Measurements from ENCODE around the gene GDF7. TPM values are rescaled to one million over a fixed set of nuclear protein-coding genes. Genes with fewer than 3 reads are reported as not detected.
A peak's percentile ranks its signal among the peaks of the same experiment; 100 is the strongest.

Gene GDF7
- total and polyA plus RNA-seq, 4 experiments from 2014 or later, result 0.04 to 0.26 (median 0.21) TPM

DNA sequence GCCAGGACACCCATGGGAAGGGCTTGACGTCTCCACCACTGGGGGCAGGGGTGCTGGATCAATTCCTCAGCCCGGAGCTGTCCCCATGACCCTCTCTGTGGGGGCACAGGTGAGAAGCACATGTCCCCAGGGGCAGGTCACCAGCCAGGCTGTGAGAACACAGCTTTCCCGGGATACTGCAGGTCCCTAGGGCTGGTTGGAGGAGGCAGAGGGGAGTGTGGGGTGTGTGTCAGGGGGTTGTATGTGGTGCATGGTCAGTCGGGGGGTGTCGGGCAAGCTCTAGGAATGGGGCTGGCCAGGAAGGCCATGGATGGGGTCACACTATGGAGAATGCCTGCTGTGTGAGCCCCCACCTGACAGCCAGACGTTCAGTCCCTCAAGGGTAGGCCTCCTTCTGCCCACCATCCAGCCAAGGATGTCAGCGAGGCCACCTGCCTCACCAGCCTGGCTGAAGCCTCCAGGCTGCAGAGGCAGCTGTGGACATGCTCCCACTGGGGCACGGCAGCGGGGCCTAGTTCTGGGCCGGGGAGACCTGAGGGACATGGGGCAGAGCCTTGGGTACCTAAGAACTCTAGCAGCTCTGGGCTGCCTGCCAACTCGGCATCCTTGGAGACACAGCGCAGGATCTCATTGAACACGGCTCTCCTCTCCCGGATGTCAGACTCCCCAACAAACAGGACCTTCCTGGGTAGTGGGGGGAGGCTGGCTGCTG, 26.4 kb upstream of the GDF7 start:
- H3K4me1 ChIP-seq (ENCODE audit: insufficient read depth, low read length), result no peaks in the 10 kb centered on the region
- no peaks in the 10 kb centered on the region for H3K27me3 ChIP-seq (ENCODE audit: insufficient read depth, low read length)
- no peak overlapping the region for H3K27ac ChIP-seq (ENCODE audit: low read depth, low read length)
- Mint-ChIP-seq H3K36me3 (peaks cover 45 to 59% of the 10 kb centered on the region in 2 donors), H3K4me1 (peaks cover 5 to 13% (median 7%) of the 10 kb centered on the region in 4 donors), H3K4me3 (no peak overlapping the region), H3K27me3 (no peaks in the 10 kb centered on the region), H3K27ac (no peak overlapping the region), H3K9me3 (no peaks in the 10 kb centered on the region)
- intact Hi-C loops (cut with micrococcal nuclease), result no loop called here
- POLR2A ChIA-PET (ENCODE audit: partially characterized antibody), result interaction anchor here (4.1 kb wide), 1 partner anchor 193 kb away, joined by 20 read pairs; the partner anchor contains the start of gene RHOB
- CTCF ChIA-PET (ENCODE audit: partially characterized antibody), result interaction anchor here (1.2 to 6.1 kb wide), 8 partner anchors 10 to 238 kb away, joined by 3 to 94 read pairs (median 10); partner anchors contain the start of gene HS1BP3
- no peak for DNase-seq
- peaks cover 11% of the 10 kb centered on the region for H3K36me3 ChIP-seq (ENCODE audit: insufficient read depth, low read length)
- H3K9me3 ChIP-seq (ENCODE audit: control insufficient read depth in 1 of 2, low read length in 2 of 2), result no peaks in the 10 kb centered on the region
- no peak overlapping the region for H3K4me3 ChIP-seq (ENCODE audit: low read length in 2 of 2)

DNA sequence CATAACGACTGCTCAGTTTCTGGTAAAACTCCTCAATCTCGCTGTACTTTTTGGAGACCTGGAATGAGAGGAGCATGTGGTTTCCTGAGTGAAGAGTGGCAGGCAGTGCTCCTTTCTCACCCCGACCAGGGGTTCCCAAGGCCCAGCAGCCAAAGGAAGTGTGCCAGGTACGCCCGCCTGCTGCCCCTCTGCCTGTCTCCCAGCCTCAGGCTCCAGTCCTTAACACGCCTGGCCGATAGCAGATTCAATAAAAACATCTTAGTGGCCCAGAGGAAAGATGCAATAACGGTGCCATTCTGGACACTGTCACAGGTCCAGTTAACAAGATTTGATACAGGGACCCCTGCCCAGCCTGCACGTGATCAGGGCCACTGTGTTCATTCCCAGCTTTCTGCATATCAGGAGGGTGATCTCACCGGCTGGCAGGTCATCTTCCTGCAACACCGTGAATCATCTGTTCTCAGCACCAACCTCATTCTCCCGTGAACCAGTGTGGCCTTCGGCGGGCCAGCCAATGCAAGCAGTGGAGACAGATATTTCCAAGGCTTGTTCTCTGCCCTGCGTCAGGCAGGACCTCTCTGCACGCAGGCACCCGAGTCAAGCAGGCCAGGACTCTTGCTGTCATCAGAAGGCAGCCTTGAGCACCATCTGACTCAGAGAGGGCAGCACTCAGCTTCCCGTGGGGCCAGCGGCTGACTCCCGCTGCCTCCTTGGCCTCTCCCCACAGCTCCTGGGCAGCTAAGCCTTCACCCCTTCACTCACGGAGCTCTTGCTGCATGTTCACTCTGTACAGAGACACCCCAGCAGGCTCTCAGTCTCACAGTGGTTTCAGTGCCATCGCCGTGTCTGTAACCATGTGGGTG, 25.6 kb upstream of the GDF7 start:
- Histone ChIP-seq H3K4me3 (ENCODE audit: low read length in 2 of 2) (no peak overlapping the region), H3K36me3 (ENCODE audit: insufficient read depth, low read length) (peaks cover 11% of the 10 kb centered on the region), H3K9me3 (ENCODE audit: control insufficient read depth in 1 of 2, low read length in 2 of 2) (no peaks in the 10 kb centered on the region), H3K27me3 (ENCODE audit: insufficient read depth, low read length) (no peaks in the 10 kb centered on the region), H3K27ac (ENCODE audit: low read depth, low read length) (no peak overlapping the region), H3K4me1 (ENCODE audit: insufficient read depth, low read length) (no peaks in the 10 kb centered on the region)
- H3K4me1 Mint-ChIP-seq, result peaks cover 5 to 13% (median 7%) of the 10 kb centered on the region in 4 donors
- intact Hi-C loops (cut with micrococcal nuclease), result no loop called here
- no peak overlapping the region for H3K4me3 Mint-ChIP-seq
- H3K27ac Mint-ChIP-seq, result peak overlapping the region in 1 of 7 donors; percentile 59
- no peaks in the 10 kb centered on the region for H3K9me3 Mint-ChIP-seq
- DNase-seq, result no peak
- no peaks in the 10 kb centered on the region for H3K27me3 Mint-ChIP-seq
- CTCF ChIA-PET (ENCODE audit: partially characterized antibody), result interaction anchor here (0.5 to 6.1 kb wide), 18 partner anchors 9 to 314 kb away, joined by 3 to 94 read pairs (median 6); partner anchors contain the start of genes HS1BP3 and RHOB
- H3K36me3 Mint-ChIP-seq, result peaks cover 43 to 61% of the 10 kb centered on the region in 2 donors
- POLR2A ChIA-PET (ENCODE audit: partially characterized antibody), result interaction anchor here (1.1 to 4.1 kb wide), 3 partner anchors 10 to 230 kb away, joined by 3 to 20 read pairs (median 13); partner anchors contain the start of genes HS1BP3 and RHOB

DNA sequence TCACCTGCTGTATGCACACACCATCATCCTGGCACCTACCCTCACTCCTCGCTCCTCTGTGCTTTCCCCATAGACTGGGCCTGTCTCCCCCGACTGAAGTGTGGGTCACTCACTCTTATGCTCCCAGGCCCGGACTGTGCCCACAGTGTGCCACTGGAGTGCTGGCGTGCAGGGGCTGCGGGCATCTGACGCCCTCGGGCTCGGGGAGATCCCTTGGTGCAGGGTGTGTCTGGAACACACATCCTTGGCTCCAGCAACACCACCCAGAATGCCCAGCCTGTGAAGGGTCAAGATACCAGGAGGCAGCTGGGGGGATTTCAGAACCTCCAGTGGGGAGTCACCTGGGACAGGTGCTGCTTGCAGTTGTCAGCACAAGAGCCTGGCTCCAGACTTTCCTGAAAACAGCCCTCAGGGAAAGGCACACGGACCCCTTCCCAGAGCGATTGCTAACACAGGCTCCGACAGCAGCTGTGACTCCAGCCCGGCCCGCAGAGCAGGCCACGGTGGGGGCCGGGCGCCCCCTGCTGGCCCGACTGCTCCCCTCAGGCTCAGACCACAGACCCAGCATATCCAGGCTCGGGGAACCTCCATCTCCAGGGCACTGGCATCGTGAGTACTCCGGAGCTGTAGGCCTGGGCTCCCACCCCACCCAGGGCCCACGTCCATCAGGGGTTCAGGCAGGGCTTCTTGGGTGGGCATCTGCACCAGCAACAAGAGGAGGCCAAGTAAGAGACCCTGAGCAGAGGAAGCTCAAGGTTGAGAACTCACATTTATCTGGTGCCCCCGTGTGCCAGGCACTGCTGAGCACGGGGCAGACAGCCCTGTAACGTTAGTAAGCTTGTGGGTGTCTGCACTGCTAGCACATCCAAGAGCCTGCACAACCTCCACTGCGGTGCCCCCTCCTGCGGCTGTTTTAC, 24.6 kb upstream of the GDF7 start:
- H3K9me3 Mint-ChIP-seq, result no peaks in the 10 kb centered on the region
- CTCF ChIA-PET (ENCODE audit: partially characterized antibody), result interaction anchor here (0.7 to 6.1 kb wide), 29 partner anchors 8 to 687 kb away, joined by 3 to 94 read pairs (median 4); partner anchors contain the start of genes HS1BP3, LDAH and RHOB
- no peak overlapping the region for H3K27ac Mint-ChIP-seq
- POLR2A ChIA-PET (ENCODE audit: partially characterized antibody), result interaction anchor here (1.1 to 4.1 kb wide), 3 partner anchors 9 to 231 kb away, joined by 3 to 20 read pairs (median 13); partner anchors contain the start of genes HS1BP3 and RHOB
- peaks cover 43 to 60% of the 10 kb centered on the region in 2 donors for H3K36me3 Mint-ChIP-seq
- H3K4me1 Mint-ChIP-seq, result peaks cover 5 to 13% (median 7%) of the 10 kb centered on the region in 4 donors
- H3K4me3 Mint-ChIP-seq, result no peak overlapping the region
- H3K27ac ChIP-seq (ENCODE audit: low read depth, low read length), result no peak overlapping the region
- no peaks in the 10 kb centered on the region for H3K4me1 ChIP-seq (ENCODE audit: insufficient read depth, low read length)
- H3K27me3 ChIP-seq (ENCODE audit: insufficient read depth, low read length), result no peaks in the 10 kb centered on the region
- DNase-seq, result peak; percentile 64 to 73 (median 70)
- intact Hi-C loops (cut with micrococcal nuclease), result loop anchor here (1.0 kb wide), 2 partner anchors 199 to 231 kb away; no protein-coding TSS in a partner anchor
- H3K27me3 Mint-ChIP-seq, result no peaks in the 10 kb centered on the region
- H3K9me3 ChIP-seq (ENCODE audit: control insufficient read depth in 1 of 2, low read length in 2 of 2), result no peaks in the 10 kb centered on the region
- no peak overlapping the region for H3K4me3 ChIP-seq (ENCODE audit: low read length in 2 of 2)
- peaks cover 11% of the 10 kb centered on the region for H3K36me3 ChIP-seq (ENCODE audit: insufficient read depth, low read length)

DNA sequence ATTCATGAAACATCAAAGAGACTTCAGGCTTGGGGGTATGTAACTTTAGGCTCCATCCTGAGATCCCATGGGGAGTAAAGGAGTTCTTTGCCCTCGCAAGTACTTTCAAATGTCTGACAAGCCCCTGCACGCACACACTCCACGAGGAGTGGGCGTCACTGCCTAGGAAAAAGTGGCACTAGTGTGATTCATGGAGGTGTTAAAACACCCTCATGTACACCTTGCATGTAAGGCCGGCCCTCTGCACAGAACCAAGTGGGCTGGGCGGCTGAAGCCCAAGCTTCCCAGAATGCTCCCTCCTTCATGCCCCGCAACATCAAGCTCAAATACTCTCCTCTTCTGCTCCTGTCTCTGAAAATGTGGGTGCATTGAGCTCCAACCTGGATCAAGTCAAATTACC, 23.9 kb upstream of the GDF7 start:
- Histone ChIP-seq H3K27ac (ENCODE audit: low read depth, low read length) (no peak overlapping the region), H3K9me3 (ENCODE audit: control insufficient read depth in 1 of 2, low read length in 2 of 2) (no peaks in the 10 kb centered on the region), H3K36me3 (ENCODE audit: insufficient read depth, low read length) (peaks cover 11% of the 10 kb centered on the region), H3K4me1 (ENCODE audit: insufficient read depth, low read length) (no peaks in the 10 kb centered on the region), H3K27me3 (ENCODE audit: insufficient read depth, low read length) (no peaks in the 10 kb centered on the region), H3K4me3 (ENCODE audit: low read length in 2 of 2) (no peak overlapping the region)
- no peak for DNase-seq
- Mint-ChIP-seq H3K36me3 (peaks cover 36 to 56% of the 10 kb centered on the region in 2 donors), H3K4me3 (no peak overlapping the region), H3K27ac (peak overlapping the region in 3 of 7 donors; percentile 35 to 64 (median 35)), H3K4me1 (peaks cover 5 to 16% (median 9%) of the 10 kb centered on the region in 4 donors), H3K9me3 (no peaks in the 10 kb centered on the region), H3K27me3 (no peaks in the 10 kb centered on the region)
- intact Hi-C loops (cut with micrococcal nuclease), result no loop called here
- POLR2A ChIA-PET (ENCODE audit: partially characterized antibody), result interaction anchor here (2.1 to 4.1 kb wide), 2 partner anchors 8 to 196 kb away, joined by 13 to 20 read pairs; partner anchors contain the start of genes HS1BP3 and RHOB
- CTCF ChIA-PET (ENCODE audit: partially characterized antibody), result interaction anchor here (0.6 to 6.1 kb wide), 25 partner anchors 8 to 687 kb away, joined by 3 to 94 read pairs (median 6); partner anchors contain the start of genes HS1BP3, LDAH and RHOB

GRCh38 chr2:20643826-20644225, 23.1 kb upstream of the GDF7 start:
- no peak overlapping the region for H3K4me3 ChIP-seq (ENCODE audit: low read length in 2 of 2)
- H3K27me3 ChIP-seq (ENCODE audit: insufficient read depth, low read length), result no peaks in the 10 kb centered on the region
- Mint-ChIP-seq H3K27me3 (no peaks in the 10 kb centered on the region), H3K9me3 (no peaks in the 10 kb centered on the region), H3K27ac (peak overlapping the region in 1 of 7 donors; percentile 79), H3K4me1 (peaks cover 11 to 23% (median 14%) of the 10 kb centered on the region in 4 donors), H3K36me3 (peaks cover 34 to 60% of the 10 kb centered on the region in 2 donors), H3K4me3 (no peak overlapping the region)
- H3K9me3 ChIP-seq (ENCODE audit: control insufficient read depth in 1 of 2, low read length in 2 of 2), result no peaks in the 10 kb centered on the region
- no peak overlapping the region for H3K27ac ChIP-seq (ENCODE audit: low read depth, low read length)
- no peaks in the 10 kb centered on the region for H3K4me1 ChIP-seq (ENCODE audit: insufficient read depth, low read length)
- ChIA-PET CTCF (ENCODE audit: partially characterized antibody) (interaction anchor here (0.6 to 6.1 kb wide), 13 partner anchors 8 to 317 kb away, joined by 3 to 94 read pairs (median 12); partner anchors contain the start of gene HS1BP3), POLR2A (ENCODE audit: partially characterized antibody) (interaction anchor here (4.1 kb wide), 1 partner anchor 197 kb away, joined by 20 read pairs; the partner anchor contains the start of gene RHOB)
- DNase-seq, result no peak
- peaks cover 9% of the 10 kb centered on the region for H3K36me3 ChIP-seq (ENCODE audit: insufficient read depth, low read length)
- intact Hi-C loops (cut with micrococcal nuclease), result no loop called here

GRCh38 chr2:20645301-20645701, 21.6 kb upstream of the GDF7 start:
- Mint-ChIP-seq H3K27me3 (no peaks in the 10 kb centered on the region), H3K4me3 (no peak overlapping the region), H3K4me1 (peaks cover 21 to 38% (median 27%) of the 10 kb centered on the region in 4 donors), H3K9me3 (no peaks in the 10 kb centered on the region), H3K36me3 (peaks cover 27 to 48% of the 10 kb centered on the region in 2 donors), H3K27ac (no peak overlapping the region)
- Histone ChIP-seq H3K4me1 (ENCODE audit: insufficient read depth, low read length) (peaks cover 11% of the 10 kb centered on the region), H3K36me3 (ENCODE audit: insufficient read depth, low read length) (peaks cover 3% of the 10 kb centered on the region), H3K9me3 (ENCODE audit: control insufficient read depth in 1 of 2, low read length in 2 of 2) (no peaks in the 10 kb centered on the region), H3K4me3 (ENCODE audit: low read length in 2 of 2) (no peak overlapping the region), H3K27me3 (ENCODE audit: insufficient read depth, low read length) (no peaks in the 10 kb centered on the region), H3K27ac (ENCODE audit: low read depth, low read length) (no peak overlapping the region)
- CTCF ChIA-PET (ENCODE audit: partially characterized antibody), result interaction anchor here (6.1 kb wide), 1 partner anchor 206 kb away, joined by 92 read pairs; no protein-coding TSS in a partner anchor
- POLR2A ChIA-PET (ENCODE audit: partially characterized antibody), result no interaction called here
- no peak for DNase-seq
- intact Hi-C loops (cut with micrococcal nuclease), result no loop called here
